ENCODE results near the gene EEF2K. TPM values are rescaled to one million over a fixed set of nuclear protein-coding genes. Genes with fewer than 3 reads are reported as not detected.

EEF2K gene
- total and polyA plus RNA-seq, 12 donors = 4.9 to 28.3 (median 16.6) TPM

GRCh38 chr16:22235839-22236745 is 30.0 kb downstream of the EEF2K start:
- Histone ChIP-seq H3K36me3 (replicated peaks in 1 of 2) (peaks cover 0 to 17% of the 10 kb centered on the region in 2 donors), H3K4me1 (replicated peaks in 1 of 2) (peaks cover 4 to 22% of the 10 kb centered on the region in 2 donors), H3K27me3 (no peaks in the 10 kb centered on the region), H3K4me3 (no peak overlapping the region), H3K27ac (no peak overlapping the region), H3K9me3 (replicated peaks in 1 of 3) (no peaks in the 10 kb centered on the region)
- intact Hi-C loops (cut with DNase I) = no loop called here
- TF ChIP-seq POLR2A (IDR thresholded peaks at IDR 0.05) = no peak
- WGBS, 4 donors = 67 to 73% (median 70%) methylated on average over 9 of the region's 9 CpGs
- peak in 5 of 7 donors; percentile 39 to 77 (median 59) for DNase-seq

- H3K9me3 ChIP-seq (replicated peaks in 1 of 3) = no peaks in the 10 kb centered on the region
- no peak overlapping the region for H3K4me3 ChIP-seq
- peak overlapping the region in 1 of 5 donors; percentile 12 for H3K27ac ChIP-seq
- no peak for DNase-seq
- 85 to 95% (median 88%) methylated on average over 13 to 14 of the region's 14 CpGs for WGBS, 4 donors
- H3K36me3 ChIP-seq (replicated peaks in 1 of 2) = peaks cover 0 to 9% of the 10 kb centered on the region in 2 donors
- H3K27me3 ChIP-seq = no peaks in the 10 kb centered on the region
- TF ChIP-seq POLR2A (IDR thresholded peaks at IDR 0.05) = no peak
- no peak for TF ChIP-seq CTCF (IDR thresholded peaks at IDR 0.05)
- H3K4me1 ChIP-seq (replicated peaks in 1 of 2) = peaks cover 4 to 22% of the 10 kb centered on the region in 2 donors
- intact Hi-C loops (cut with DNase I) = no loop called here
These were observed 33.2 kb downstream of the EEF2K start for GRCh38 chr16:22239131-22239805.

- peaks cover 0 to 17% of the 10 kb centered on the region in 2 donors for H3K36me3 ChIP-seq (replicated peaks in 1 of 2)
- no peaks in the 10 kb centered on the region for H3K9me3 ChIP-seq (replicated peaks in 1 of 3)
- TF ChIP-seq CTCF (IDR thresholded peaks at IDR 0.05) (no peak), POLR2A (IDR thresholded peaks at IDR 0.05) (no peak)
- H3K27me3 ChIP-seq = no peaks in the 10 kb centered on the region
- peaks cover 4 to 22% of the 10 kb centered on the region in 2 donors for H3K4me1 ChIP-seq (replicated peaks in 1 of 2)
- peak in 1 of 7 donors; percentile 35 for DNase-seq
- H3K4me3 ChIP-seq = no peak overlapping the region
- 50 to 58% (median 55%) methylated on average over 3 of the region's 3 CpGs for WGBS, 4 donors
- intact Hi-C loops (cut with DNase I) = no loop called here
- H3K27ac ChIP-seq = peak overlapping the region in 1 of 5 donors; percentile 51
These were observed 34.1 kb downstream of the EEF2K start for GRCh38 chr16:22240023-22240710.

- Histone ChIP-seq H3K27ac (no peak overlapping the region), H3K27me3 (no peaks in the 10 kb centered on the region), H3K9me3 (replicated peaks in 1 of 3) (peaks cover 0 to 2% (median 0%) of the 10 kb centered on the region in 3 donors), H3K4me1 (replicated peaks in 1 of 2) (no peaks in the 10 kb centered on the region), H3K4me3 (no peak overlapping the region), H3K36me3 (replicated peaks in 1 of 2) (peaks cover 0 to 34% of the 10 kb centered on the region in 2 donors)
- DNase-seq = peak in 3 of 7 donors; percentile 24 to 36 (median 25)
- intact Hi-C loops (cut with DNase I) = no loop called here
- WGBS, 4 donors = 81 to 91% (median 88%) methylated on average over 4 to 6 of the region's 6 CpGs
- TF ChIP-seq POLR2A (IDR thresholded peaks at IDR 0.05) (no peak), CTCF (IDR thresholded peaks at IDR 0.05) (no peak)
These were observed 44.4 kb downstream of the EEF2K start for GRCh38 chr16:22250522-22250921.

Measured in adrenal gland (tissue), 12 donors.